ENCODE data around the gene MAP1LC3A.

Gene MAP1LC3A

GRCh38 chr20:34549929-34550305 is 8.6 kb upstream of the MAP1LC3A start:
- DNase-seq: no peak

- no peak for DNase-seq
These were observed 5.9 kb upstream of the MAP1LC3A start for GRCh38 chr20:34552569-34552968.

GRCh38 chr20:34553366-34553867 is 5.1 kb upstream of the MAP1LC3A start:
- no peak for DNase-seq

- DNase-seq: no peak
These were observed 590 bp upstream of the MAP1LC3A start for GRCh38 chr20:34557936-34558319.

GRCh38 chr20:34559311-34560140 is 1.0 kb downstream of the MAP1LC3A start:
- DNase-seq: no peak

GRCh38 chr20:34560141-34560523 is 1.6 kb downstream of the MAP1LC3A start:
- no peak for DNase-seq

GRCh38 chr20:34560614-34561013 is 2.1 kb downstream of the MAP1LC3A start:
- DNase-seq: no peak

- DNase-seq: no peak
These were observed 3.1 kb downstream of the MAP1LC3A start for GRCh38 chr20:34561661-34562060.

- DNase-seq: no peak
These were observed 4.1 kb downstream of the MAP1LC3A start for GRCh38 chr20:34562641-34563040.

GRCh38 chr20:34564833-34565232 is 6.3 kb downstream of the MAP1LC3A start:
- no peak for DNase-seq

GRCh38 chr20:34566978-34567891 is 8.7 kb downstream of the MAP1LC3A start:
- DNase-seq: no peak

GRCh38 chr20:34567892-34568865 is 9.7 kb downstream of the MAP1LC3A start:
- DNase-seq: no peak

- no peak for DNase-seq
These were observed 11.1 kb downstream of the MAP1LC3A start for GRCh38 chr20:34569598-34569997.

- no peak for DNase-seq
These were observed 12.4 kb downstream of the MAP1LC3A start for GRCh38 chr20:34570859-34571306.

- no peak for DNase-seq
These were observed 13.2 kb downstream of the MAP1LC3A start for GRCh38 chr20:34571753-34572152.

- no peak for DNase-seq
These were observed 15.2 kb downstream of the MAP1LC3A start for GRCh38 chr20:34573541-34574300.

GRCh38 chr20:34574426-34574825 is 15.9 kb downstream of the MAP1LC3A start:
- no peak for DNase-seq

- no peak for DNase-seq
These were observed 16.3 kb downstream of the MAP1LC3A start for GRCh38 chr20:34574861-34575260.

GRCh38 chr20:34575271-34575670 is 16.8 kb downstream of the MAP1LC3A start:
- no peak for DNase-seq

GRCh38 chr20:34575756-34576155 is 17.2 kb downstream of the MAP1LC3A start:
- no peak for DNase-seq

- DNase-seq: no peak
These were observed 18.5 kb downstream of the MAP1LC3A start for GRCh38 chr20:34577061-34577460.

GRCh38 chr20:34578025-34578424 is 19.5 kb downstream of the MAP1LC3A start:
- no peak for DNase-seq

Data from NCI-H1436 (cell line).